Cortex of kidney (tissue), 1 donor: ENCODE measurements around the gene PSPH.
"Not testable (repeated sequence)": the region's sequence is repeated elsewhere in the genome, so short reads cannot be mapped to it uniquely, and the experiment has no call there.

Source experiments
- DNase-seq: peaks from one replicate; lab custom pipeline; 2025; lab: John Stamatoyannopoulos, UW

PSPH gene

GRCh38 chr7:56051339-56052191 lies at the start of gene PSPH, which contains the start of gene CCT6A:
Gene PSPH, minus strand, starts transcription at chr7:56051444. Its CDS starts 30,232 bp downstream, at chr7:56021212.
Gene CCT6A, plus strand, starts transcription at chr7:56051765. Its CDS starts 84 bp downstream, at chr7:56051849.
- DNase-seq = peak; percentile 95

- no peak for DNase-seq
These were observed 48.4 kb upstream of the PSPH start for GRCh38 chr7:56099653-56100052.

- DNase-seq = not testable (repeated sequence)
These were observed 47.2 kb upstream of the PSPH start for GRCh38 chr7:56098187-56099008.

GRCh38 chr7:56097700-56098099 lies 46.5 kb upstream of the PSPH start:
- no peak for DNase-seq

GRCh38 chr7:56092789-56093531 lies 41.7 kb upstream of the PSPH start, which contains the start of gene PHKG1:
Gene PHKG1, minus strand, starts transcription at chr7:56092952. Its CDS starts 4,011 bp downstream, at chr7:56088941.
- DNase-seq = no peak

- not testable (repeated sequence) for DNase-seq
These were observed 41.1 kb upstream of the PSPH start for GRCh38 chr7:56092388-56092787.

- DNase-seq = no peak
These were observed 40.3 kb upstream of the PSPH start for GRCh38 chr7:56091591-56091990.

GRCh38 chr7:56087445-56087844 lies 36.2 kb upstream of the PSPH start:
- DNase-seq = no peak

- DNase-seq = no peak
These were observed 35.5 kb upstream of the PSPH start for GRCh38 chr7:56086761-56087160.

- no peak for DNase-seq
These were observed 32.0 kb upstream of the PSPH start for GRCh38 chr7:56083150-56083785.

GRCh38 chr7:56081626-56082340 lies 30.5 kb upstream of the PSPH start:
- DNase-seq = no peak

GRCh38 chr7:56080726-56081435 lies 29.6 kb upstream of the PSPH start:
- not testable (repeated sequence) for DNase-seq

GRCh38 chr7:56079450-56080185 lies 28.4 kb upstream of the PSPH start:
- DNase-seq = no peak

GRCh38 chr7:56078196-56078595 lies 27.0 kb upstream of the PSPH start:
- DNase-seq = no peak

- no peak for DNase-seq
These were observed 26.4 kb upstream of the PSPH start for GRCh38 chr7:56077681-56078080.

GRCh38 chr7:56074371-56074791 lies 23.1 kb upstream of the PSPH start:
- DNase-seq = no peak

GRCh38 chr7:56066376-56066775 lies 15.1 kb upstream of the PSPH start:
- DNase-seq = not testable (repeated sequence)

GRCh38 chr7:56063882-56064625 lies 12.8 kb upstream of the PSPH start, which contains the start of gene SUMF2:
Gene SUMF2, plus strand, starts transcription at chr7:56064286. Its CDS starts 26 bp downstream, at chr7:56064312.
- DNase-seq = peak; percentile 61

GRCh38 chr7:56063500-56063881 lies 12.2 kb upstream of the PSPH start:
- DNase-seq = no peak
